HG03460 (cell line): Measurements from ENCODE around the gene ACSBG1.

Source experiments
- ATAC-seq: cut with Tn5 transposase; IDR thresholded peaks from one replicate; pipeline ENCODE4 v1.9.1; 2021; ENCODE audit not compliant: unreplicated experiment

The ACSBG1 gene

GRCh38 chr15:78234515-78235040 is at the start of gene ACSBG1:
ACSBG1 (minus strand) TSS chr15:78234565; CDS start chr15:78234501, 64 bp downstream.
- ATAC-seq: no peak

- ATAC-seq: no peak
Observed at GRCh38 chr15:78282324-78282723, 48.0 kb upstream of the ACSBG1 start.

GRCh38 chr15:78280319-78281072 is 46.1 kb upstream of the ACSBG1 start:
- no peak for ATAC-seq

GRCh38 chr15:78276064-78276943 is 41.9 kb upstream of the ACSBG1 start:
- ATAC-seq: no peak

- ATAC-seq: no peak
Observed at GRCh38 chr15:78274994-78275393, 40.6 kb upstream of the ACSBG1 start.

GRCh38 chr15:78272776-78273175 is 38.4 kb upstream of the ACSBG1 start:
- no peak for ATAC-seq

GRCh38 chr15:78272316-78272715 is 38.0 kb upstream of the ACSBG1 start:
- no peak for ATAC-seq

- no peak for ATAC-seq
Observed at GRCh38 chr15:78266806-78267205, 32.4 kb upstream of the ACSBG1 start.

GRCh38 chr15:78266229-78266628 is 31.9 kb upstream of the ACSBG1 start:
- ATAC-seq: no peak

- no peak for ATAC-seq
Observed at GRCh38 chr15:78265752-78266224, 31.4 kb upstream of the ACSBG1 start.

GRCh38 chr15:78265137-78265460 is 30.7 kb upstream of the ACSBG1 start:
- no peak for ATAC-seq

- no peak for ATAC-seq
Observed at GRCh38 chr15:78264304-78265136, 30.2 kb upstream of the ACSBG1 start, which contains the start of gene DNAJA4. DNAJA4 (plus strand) TSS chr15:78264562; CDS start chr15:78264764, 202 bp downstream.

- no peak for ATAC-seq
Observed at GRCh38 chr15:78263907-78264303, 29.5 kb upstream of the ACSBG1 start.

GRCh38 chr15:78263351-78263781 is 29.0 kb upstream of the ACSBG1 start:
- no peak for ATAC-seq

- ATAC-seq: no peak
Observed at GRCh38 chr15:78261062-78261461, 26.7 kb upstream of the ACSBG1 start.

- no peak for ATAC-seq
Observed at GRCh38 chr15:78260489-78260888, 26.1 kb upstream of the ACSBG1 start.

- ATAC-seq: no peak
Observed at GRCh38 chr15:78259232-78259631, 24.9 kb upstream of the ACSBG1 start.

GRCh38 chr15:78257681-78258080 is 23.3 kb upstream of the ACSBG1 start:
- ATAC-seq: no peak

GRCh38 chr15:78256044-78256437 is 21.7 kb upstream of the ACSBG1 start:
- ATAC-seq: no peak

GRCh38 chr15:78255421-78256043 is 21.2 kb upstream of the ACSBG1 start:
- no peak for ATAC-seq
